ENCODE data around the gene SLC4A3.
A peak's percentile ranks its signal among the peaks of the same experiment; 100 is the strongest.

The SLC4A3 gene

GRCh38 chr2:219632760-219633105 lies 5.3 kb downstream of the SLC4A3 start:
- no peak for DNase-seq

GRCh38 chr2:219633276-219634065 lies 6.0 kb downstream of the SLC4A3 start:
- DNase-seq = no peak

DNA sequence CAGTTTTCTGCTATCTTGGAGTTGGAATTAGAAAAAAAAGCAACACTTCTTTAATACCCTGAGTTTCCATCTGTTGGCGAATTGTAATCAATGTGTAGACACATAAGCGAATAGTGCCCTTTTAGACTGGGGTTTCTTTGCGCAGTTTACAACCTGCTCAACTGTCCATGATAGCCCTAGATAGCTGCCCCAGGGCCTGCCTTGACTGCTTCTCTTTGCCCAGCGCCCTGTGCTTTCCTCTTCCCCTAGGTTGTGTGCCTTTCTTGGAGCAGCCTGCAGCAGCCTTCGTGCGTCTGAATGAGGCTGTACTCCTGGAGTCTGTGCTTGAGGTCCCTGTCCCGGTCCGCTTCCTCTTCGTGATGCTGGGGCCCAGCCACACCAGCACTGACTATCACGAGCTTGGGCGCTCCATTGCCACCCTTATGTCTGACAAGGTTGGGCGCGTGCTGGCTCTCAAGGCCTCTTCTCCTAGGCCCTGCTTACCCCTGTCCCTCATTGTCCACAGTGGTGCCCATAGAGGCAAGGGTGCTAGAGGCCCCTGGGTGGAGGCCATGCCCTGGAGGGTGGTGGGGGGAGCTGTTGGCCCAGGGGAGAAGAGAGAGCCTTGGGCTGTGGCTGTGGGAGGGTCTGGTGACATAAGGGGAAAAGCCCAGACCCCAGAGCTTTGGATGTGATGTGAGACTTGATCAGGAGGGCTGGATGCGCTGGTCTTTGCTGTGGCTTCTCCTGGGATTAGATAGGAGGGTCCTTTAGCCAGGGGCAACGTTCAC lies 6.9 kb downstream of the SLC4A3 start:
- DNase-seq = no peak

DNA sequence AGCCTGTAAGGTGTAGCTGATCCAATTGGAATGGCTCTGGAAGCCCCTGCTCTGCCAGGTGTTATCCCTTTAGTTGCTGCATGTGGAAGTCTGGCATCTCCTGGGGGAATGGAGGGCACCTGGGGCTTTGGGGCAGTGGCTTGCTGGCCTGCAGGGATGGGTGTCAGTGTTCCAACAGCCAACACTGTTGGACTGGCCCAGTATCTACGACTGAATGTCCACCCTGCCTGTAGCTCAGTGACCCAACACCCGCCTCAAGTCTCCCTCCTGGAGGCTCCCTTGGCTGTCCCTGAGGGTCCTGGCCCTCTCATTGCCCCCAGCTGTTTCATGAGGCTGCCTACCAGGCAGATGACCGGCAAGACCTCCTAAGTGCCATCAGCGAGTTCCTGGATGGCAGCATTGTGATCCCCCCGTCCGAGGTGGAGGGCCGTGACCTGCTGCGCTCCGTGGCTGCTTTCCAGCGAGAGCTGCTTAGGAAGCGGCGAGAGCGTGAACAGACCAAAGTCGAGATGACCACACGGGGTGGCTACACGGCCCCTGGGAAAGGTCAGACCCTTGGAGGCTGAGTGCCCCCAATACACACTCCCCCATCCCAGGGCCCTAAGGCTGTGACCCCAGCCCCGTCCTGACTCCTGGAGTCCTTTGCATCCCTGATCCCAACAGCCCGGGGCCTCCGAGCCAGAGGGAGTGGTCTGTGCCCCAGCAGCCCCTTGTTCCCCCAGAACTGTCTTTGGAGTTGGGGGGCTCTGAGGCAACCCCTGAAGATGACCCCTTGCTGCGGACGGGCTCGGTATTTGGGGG lies 7.7 kb downstream of the SLC4A3 start:
- DNase-seq = no peak

DNA sequence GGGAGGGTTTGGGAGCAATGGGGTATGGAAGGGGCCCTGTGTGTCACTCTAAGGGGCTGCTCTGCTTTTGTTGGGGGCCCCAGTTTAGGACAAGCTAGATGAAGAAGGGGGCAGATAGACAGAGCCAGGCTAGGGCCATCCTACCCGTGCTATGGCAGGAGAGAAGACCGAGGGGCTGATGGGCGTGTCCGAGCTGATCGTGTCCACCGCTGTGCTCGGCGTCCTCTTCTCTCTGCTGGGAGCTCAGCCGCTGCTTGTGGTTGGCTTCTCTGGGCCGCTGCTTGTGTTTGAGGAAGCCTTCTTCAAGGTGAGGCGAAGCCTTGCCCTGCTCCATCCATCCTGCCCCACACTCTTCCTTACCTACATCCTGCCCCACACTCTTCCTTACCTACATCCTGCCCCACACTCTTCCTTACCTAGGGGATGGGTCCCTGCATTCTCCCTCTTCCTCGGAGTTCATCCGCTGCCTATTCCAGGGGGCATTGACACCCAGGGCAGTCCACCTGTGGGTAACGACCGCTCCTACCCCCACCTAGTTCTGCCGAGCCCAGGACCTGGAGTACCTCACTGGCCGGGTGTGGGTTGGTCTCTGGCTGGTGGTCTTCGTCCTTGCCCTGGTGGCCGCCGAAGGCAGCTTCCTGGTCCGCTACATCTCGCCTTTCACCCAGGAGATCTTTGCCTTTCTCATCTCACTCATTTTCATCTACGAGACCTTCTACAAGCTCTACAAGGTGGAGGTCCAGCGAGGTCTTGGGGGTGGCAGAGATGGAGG lies 8.9 kb downstream of the SLC4A3 start:
- no peak for DNase-seq

GRCh38 chr2:219636941-219637841 lies 9.8 kb downstream of the SLC4A3 start:
- no peak for DNase-seq

DNA sequence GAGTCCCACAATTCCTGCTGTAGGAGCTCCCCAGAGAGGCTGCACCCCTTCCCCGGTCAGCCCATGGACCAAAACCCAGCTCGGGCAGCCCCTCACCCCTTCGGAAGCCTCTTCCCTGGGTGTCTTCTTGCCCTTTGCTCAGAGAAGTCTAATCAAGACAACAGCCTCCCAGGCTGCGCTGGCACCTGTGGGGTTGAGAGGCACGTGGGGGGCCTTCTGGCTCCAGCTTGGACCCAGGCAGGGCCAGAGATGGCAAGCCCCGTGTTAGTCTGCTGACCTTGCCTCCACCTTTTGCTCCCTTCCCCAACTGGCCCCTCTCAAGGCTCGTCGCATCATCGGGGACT lies 10.4 kb downstream of the SLC4A3 start:
- DNase-seq = no peak

DNA sequence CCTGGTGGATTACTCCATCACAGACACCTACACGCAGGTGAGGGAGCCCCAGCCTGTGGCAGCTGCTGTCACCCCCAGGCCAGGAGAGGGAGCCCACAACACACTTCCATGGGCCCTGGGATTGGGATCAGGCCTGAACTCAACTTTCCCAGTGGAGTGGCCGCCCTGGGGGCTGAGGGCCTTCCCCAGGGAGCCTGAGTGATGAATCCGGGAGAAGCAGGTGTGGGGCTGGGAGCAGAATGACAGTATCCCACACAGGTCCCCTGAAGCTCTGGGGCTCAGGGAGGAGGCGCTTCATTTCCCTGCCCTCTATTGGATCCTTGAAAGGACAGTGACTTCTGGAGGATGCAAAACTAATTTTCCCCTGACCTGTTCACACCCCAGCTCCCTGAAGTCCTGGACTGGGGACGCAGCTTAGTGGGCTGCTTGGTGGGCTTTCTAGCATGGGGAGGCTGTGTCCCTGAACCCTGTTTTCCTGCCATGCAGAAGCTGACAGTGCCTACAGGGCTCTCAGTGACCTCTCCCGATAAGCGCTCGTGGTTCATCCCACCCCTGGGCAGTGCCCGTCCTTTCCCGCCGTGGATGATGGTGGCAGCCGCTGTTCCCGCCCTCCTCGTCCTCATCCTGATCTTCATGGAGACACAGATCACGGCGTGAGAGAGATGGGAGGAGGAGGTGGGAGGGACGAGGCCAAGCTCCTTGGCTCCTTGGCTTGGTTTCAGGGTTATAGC lies 11.0 kb downstream of the SLC4A3 start:
- no peak for DNase-seq

DNA sequence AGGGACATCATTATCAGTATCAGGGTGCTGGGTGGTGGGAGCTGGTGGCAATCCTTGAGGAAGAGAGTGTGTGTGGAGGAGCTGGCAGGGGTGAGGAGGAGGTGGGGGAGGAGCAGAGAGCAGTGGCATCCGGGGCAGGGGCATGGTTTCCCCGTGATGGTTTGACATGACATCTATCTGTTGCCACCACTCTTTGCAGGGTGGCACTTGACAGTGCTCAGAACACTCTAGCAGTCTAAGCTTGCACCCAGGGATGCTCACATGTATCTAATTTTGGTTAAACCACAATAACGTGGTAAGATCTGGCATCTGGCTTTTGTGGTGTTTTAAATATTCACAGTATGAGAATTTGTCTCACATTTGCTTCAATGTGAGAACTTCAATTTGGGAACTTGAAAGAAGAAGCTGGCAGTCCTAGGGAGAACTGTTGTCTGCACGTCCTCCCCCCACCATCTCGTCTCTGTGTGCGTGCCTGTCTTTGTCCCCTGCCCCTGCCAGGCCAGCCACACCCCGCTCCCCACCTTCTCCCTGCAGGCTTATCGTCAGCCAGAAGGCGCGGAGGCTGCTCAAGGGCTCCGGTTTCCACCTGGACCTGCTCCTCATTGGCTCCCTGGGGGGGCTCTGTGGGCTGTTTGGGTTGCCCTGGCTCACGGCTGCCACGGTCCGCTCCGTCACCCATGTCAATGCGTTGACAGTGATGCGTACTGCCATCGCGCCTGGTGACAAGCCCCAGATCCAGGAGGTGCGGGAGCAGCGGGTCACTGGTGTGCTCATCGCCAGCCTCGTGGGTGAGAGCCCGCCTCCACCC lies 11.7 kb downstream of the SLC4A3 start:
- DNase-seq = no peak

GRCh38 chr2:219641390-219642068 lies 14.1 kb downstream of the SLC4A3 start:
- no peak for DNase-seq

DNA sequence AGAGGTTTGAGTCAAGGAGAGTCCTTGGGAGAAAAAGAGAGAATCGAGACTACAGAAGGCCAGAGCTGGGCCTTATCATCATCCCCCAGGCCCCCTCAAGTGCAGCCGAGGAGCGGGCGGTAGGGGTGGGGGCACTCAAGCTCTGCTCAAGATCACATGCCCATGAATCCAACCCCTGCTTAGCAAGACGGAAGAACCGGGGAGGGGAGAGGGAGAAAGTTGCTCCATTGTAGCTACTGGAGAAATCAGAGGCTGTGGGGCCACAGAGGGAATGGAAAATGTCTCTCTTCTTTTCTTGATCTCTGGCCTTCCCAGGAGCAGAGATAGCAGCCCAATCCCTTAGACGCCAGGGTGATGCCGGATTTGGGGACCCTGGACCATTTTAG lies 14.6 kb downstream of the SLC4A3 start:
- no peak for DNase-seq

GRCh38 chr2:219642465-219643083 lies 15.1 kb downstream of the SLC4A3 start:
- DNase-seq = peak; percentile 82 to 85

DNA sequence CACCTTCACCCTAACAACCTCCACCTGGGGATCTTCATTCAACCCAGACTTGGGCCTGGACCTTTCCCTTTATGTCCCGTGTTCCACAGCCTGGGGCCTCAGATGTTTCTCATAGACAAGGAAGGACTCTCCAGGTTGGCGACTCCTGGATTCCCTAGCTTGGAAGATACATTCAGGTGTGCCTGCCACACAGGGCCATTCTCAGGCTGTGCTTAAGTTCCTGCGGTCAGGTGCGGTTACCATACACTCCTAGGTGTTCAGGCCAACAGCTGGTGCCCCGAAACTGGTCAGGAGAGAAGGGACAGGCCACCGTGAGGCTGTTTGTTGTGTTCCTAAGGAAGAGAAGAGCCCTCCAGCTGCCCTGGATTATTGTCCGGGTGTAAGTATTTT lies 15.6 kb downstream of the SLC4A3 start:
- no peak for DNase-seq

DNA sequence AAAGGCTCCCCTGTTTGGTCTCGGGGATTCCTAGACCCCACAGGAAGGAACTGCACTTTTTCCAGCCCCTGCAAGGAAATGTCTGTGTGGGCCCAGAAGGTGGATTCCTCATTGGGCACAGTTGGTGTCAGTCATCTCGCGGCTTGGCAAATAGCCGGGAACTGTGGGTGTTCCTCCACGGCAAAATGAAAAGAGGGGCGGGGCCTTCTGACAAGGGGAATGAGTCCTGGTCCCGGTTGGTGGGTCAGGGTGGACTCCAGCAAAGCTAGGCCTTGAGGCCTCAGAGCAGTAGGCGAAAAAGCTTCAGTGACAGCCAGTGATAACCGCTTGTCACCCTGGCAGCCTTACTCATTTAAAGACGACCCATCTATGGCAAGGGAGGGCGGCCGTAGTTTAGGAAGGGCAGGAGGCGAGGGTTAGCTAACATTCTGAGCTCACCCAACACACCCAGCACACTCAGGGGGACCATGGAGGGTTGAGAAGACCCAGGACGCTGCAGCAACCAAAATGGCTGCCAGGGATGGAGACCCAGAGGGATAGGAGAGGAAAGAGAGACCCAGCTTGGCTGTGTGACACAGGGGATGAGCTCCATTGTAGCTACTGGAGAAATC lies 16.5 kb downstream of the SLC4A3 start:
- no peak for DNase-seq

DNA sequence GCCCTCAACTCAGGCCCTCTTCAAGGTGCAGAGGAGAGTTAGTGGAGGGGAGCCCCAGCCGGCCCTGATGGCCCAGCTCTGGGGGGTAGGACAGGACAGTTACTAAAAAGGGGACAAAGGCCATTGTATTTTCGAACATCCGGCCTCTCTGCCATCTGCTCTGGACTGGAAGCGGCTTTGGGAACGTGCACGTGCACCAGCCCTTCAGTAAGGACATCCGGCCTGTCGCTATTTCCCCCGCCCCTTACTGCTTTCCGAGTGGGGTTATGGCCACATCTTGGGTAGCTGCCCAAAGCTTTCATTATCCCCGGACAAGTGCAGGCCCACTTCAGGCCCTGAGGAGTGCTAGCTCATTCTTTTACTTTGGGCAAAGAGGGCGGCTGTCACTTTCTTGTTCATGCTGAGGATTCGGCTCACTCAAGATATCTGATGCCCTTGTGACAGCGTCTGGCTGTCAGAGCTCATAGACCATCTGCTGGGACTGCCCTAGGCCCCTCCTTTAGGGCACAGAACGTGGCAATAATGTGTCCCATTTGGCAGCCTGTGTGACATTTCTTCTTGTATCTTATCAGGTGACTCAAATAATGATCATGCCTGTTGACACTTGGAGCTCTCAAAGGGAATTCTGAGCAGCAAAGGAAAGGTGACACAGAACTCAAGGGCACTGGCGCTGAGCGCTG lies 17.5 kb downstream of the SLC4A3 start:
- no peak for DNase-seq

- DNase-seq = no peak
These were observed 18.4 kb downstream of the SLC4A3 start for GRCh38 chr2:219645631-219646527.

DNA sequence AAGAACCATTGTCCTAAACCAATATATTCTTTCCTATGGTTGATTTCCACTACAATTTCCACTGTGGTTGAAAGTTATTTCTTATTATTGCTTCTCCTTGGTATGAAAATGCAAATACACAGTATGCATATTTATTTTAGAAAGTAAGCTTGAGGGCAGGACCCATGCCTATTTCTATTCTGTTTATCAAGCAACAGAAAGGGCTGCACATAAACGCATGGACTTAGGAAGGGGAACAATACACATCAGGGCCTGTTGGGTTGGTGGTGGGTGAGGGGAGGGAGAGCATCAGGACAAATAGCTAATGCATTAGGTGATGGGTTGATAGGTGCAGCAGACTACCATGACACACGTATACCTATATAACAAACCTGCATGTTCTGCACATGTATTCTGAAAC lies 20.7 kb downstream of the SLC4A3 start:
- DNase-seq = no peak
